B cell (primary cell): ENCODE data around the gene EPM2A. TPM values are rescaled to one million over a fixed set of nuclear protein-coding genes. Genes with fewer than 3 reads are reported as not detected.

Experiments
- ATAC-seq: fragments of 200-7000 bp; cut with Tn5 transposase; one replicate; pipeline ENCODE4 v1.10.0; 2021; ENCODE audit warnings: low read depth, mild to moderate bottlenecking, moderate number of reproducible peaks, moderate library complexity
- CTCF ChIA-PET: fragments of 350-600 bp; sonication (Branson Sonifier 250); formaldehyde crosslinking; loops from one replicate; lab custom pipeline; 2021; ENCODE audit warnings: antibody characterized with exemption, inconsistent platforms; lab: Charles Lee
- POLR2A ChIA-PET: fragments of 350-600 bp; sonication (Branson Sonifier 250); formaldehyde crosslinking; loops from one replicate; lab custom pipeline; 2021; ENCODE audit warnings: antibody characterized with exemption; lab: Charles Lee
- DNase-seq: peaks from one replicate; pipeline ENCODE4 v3.0.0; 2013
- H2AFZ ChIP-seq: 2 replicates; pipeline ENCODE4 v1.6.1; 2012; ENCODE audit warnings: mild to moderate bottlenecking, low read depth, low read length; ENCODE audit not compliant: insufficient read depth, poor library complexity, severe bottlenecking
- H3K27ac ChIP-seq, 2 donors: 1 replicate in 1 of 2; 2 replicates in 1 of 2; pipeline ENCODE4 v1.5.1; 2012 to 2013; ENCODE audit warnings: low read length in 2 of 2, mild to moderate bottlenecking in 2 of 2, moderate library complexity in 1 of 2
- H3K27me3 ChIP-seq, 4 experiments: fragments of 200-600 bp in 1 of 4; sonication (generic) in 1 of 4; replicated peaks in 1 of 4; 1 replicate in 2 of 4; 2 replicates in 2 of 4; pipeline versions ENCODE4 v1.6.1 to v1.7.0; 2013 to 2016; ENCODE audit warnings: low read length in 3 of 4, mild to moderate bottlenecking in 2 of 4, mixed read lengths in 1 of 4, moderate library complexity in 1 of 4; ENCODE audit not compliant: insufficient read depth in 4 of 4, control insufficient read depth in 3 of 4; ENCODE audit errors: control extremely low read depth in 1 of 4
- H3K36me3 ChIP-seq, 2 experiments: replicated peaks in 1 of 2; 1 replicate in 1 of 2; 2 replicates in 1 of 2; pipeline versions ENCODE4 v1.6.1 to v1.7.1; 2013; ENCODE audit warnings: low read length in 1 of 2; ENCODE audit not compliant: insufficient read depth in 2 of 2, control insufficient read depth in 1 of 2; ENCODE audit errors: control extremely low read depth in 1 of 2, extremely low read depth in 1 of 2
- H3K4me1 ChIP-seq, 2 donors: fragments of 200-600 bp in 1 of 2; sonication (generic) in 1 of 2; 1 replicate in 1 of 2; 2 replicates in 1 of 2; pipeline versions ENCODE4 v1.5.1 to v1.6.1; 2013 to 2017; ENCODE audit warnings: low read length in 2 of 2; ENCODE audit not compliant: control insufficient read depth in 2 of 2, insufficient read depth in 2 of 2
- H3K4me2 ChIP-seq: replicated peaks from 2 replicates; pipeline ENCODE3; 2012; ENCODE audit warnings: mild to moderate bottlenecking, low read depth, low read length; ENCODE audit not compliant: poor library complexity, severe bottlenecking
- H3K4me3 ChIP-seq, 5 experiments: fragments of 200-600 bp in 1 of 5; sonication (generic) in 1 of 5; 1 replicate in 3 of 5; 2 replicates in 2 of 5; pipeline versions ENCODE4 v1.5.1 to v1.7.0; 2011 to 2016; ENCODE audit warnings: low read length in 4 of 5, mild to moderate bottlenecking in 4 of 5, low read depth in 2 of 5, control low read depth in 1 of 5, moderate library complexity in 1 of 5; ENCODE audit not compliant: insufficient read depth in 1 of 5; ENCODE audit errors: control extremely low read depth in 1 of 5, extremely low read depth in 1 of 5
- H3K79me2 ChIP-seq: fragments of 200-600 bp; sonication (generic); one replicate; pipeline ENCODE4 v1.6.0; 2016; ENCODE audit warnings: low read length; ENCODE audit not compliant: control insufficient read depth, insufficient read depth
- H3K9ac ChIP-seq: fragments of 200-600 bp; sonication (generic); 2 replicates; pipeline ENCODE4 v1.6.1; 2017; ENCODE audit warnings: mild to moderate bottlenecking, low read length, moderate library complexity
- H3K9me3 ChIP-seq, 3 donors: one replicate each; pipeline versions ENCODE4 v1.6.1 to v1.7.1; 2013; ENCODE audit warnings: low read length in 2 of 3; ENCODE audit not compliant: control insufficient read depth in 2 of 3, insufficient read depth in 1 of 3; ENCODE audit errors: control extremely low read depth in 1 of 3
- H4K20me1 ChIP-seq: 2 replicates; pipeline ENCODE4 v1.6.0; 2012; ENCODE audit warnings: mild to moderate bottlenecking, low read length; ENCODE audit not compliant: insufficient read depth, control insufficient read depth, poor library complexity, severe bottlenecking
- H3K27ac Mint-ChIP-seq: one replicate; pipeline ENCODE4 v1.8.0; 2021; ENCODE audit warnings: mixed read lengths
- H3K27me3 Mint-ChIP-seq: one replicate; pipeline ENCODE4 v1.8.0; 2021; ENCODE audit warnings: mixed read lengths
- H3K4me1 Mint-ChIP-seq: one replicate; pipeline ENCODE4 v1.8.0; 2021; ENCODE audit warnings: mixed read lengths
- H3K4me3 Mint-ChIP-seq: one replicate; pipeline ENCODE4 v1.8.0; 2021; ENCODE audit warnings: mixed read lengths
- H3K9me3 Mint-ChIP-seq: one replicate; pipeline ENCODE4 v1.8.0; 2022; ENCODE audit warnings: mixed read lengths; ENCODE audit not compliant: insufficient read depth
- CTCF ChIP-seq: fragments of 200-600 bp; IDR thresholded peaks from one replicate; pipeline ENCODE4 v1.8.0; 2022; ENCODE audit warnings: antibody characterized with exemption, mild to moderate bottlenecking
- EZH2 ChIP-seq: IDR thresholded peaks from 2 replicates; pipeline ENCODE4 v1.6.1; 2012; ENCODE audit warnings: borderline replicate concordance, low read depth, mild to moderate bottlenecking, moderate library complexity, low read length; ENCODE audit not compliant: insufficient read depth, poor library complexity, severe bottlenecking
- WGBS: methylation state at CpG from one replicate; pipeline ENCODE4 v1.1.5; 2013; ENCODE audit warnings: missing lambda C conversion rate; ENCODE audit not compliant: insufficient coverage; 5-methylcytosine and 5-hydroxymethylcytosine counted together
- intact Hi-C: fragments of 100-400 bp; cut with micrococcal nuclease; formaldehyde crosslinking; loops from one replicate; pipeline ENCODE4 v1.10.0; 2022
- polyA plus RNA-seq: library from polyadenylated mRNA; depleted of rRNA; stranded (reverse); fragments of >200 nt; gene quantifications from 2 replicates; pipeline ENCODE4 v1.2.3, GENCODE V29; 2012
- total RNA-seq, 2 donors: library from RNA; stranded (reverse); fragments of 120-200 nt in 1 of 2; gene quantifications; 1 replicate in 1 of 2; 2 replicates in 1 of 2; pipeline versions ENCODE4 v1.2.3 to v1.2.4, GENCODE V29; 2013 to 2022

The EPM2A gene
- total and polyA plus RNA-seq, 2 donors (not counting 1 experiment from before 2014, with no cell fraction given) = 6.2 to 17.0 TPM

- 100% methylated on average over 2 of the region's 6 CpGs for WGBS
- CTCF ChIA-PET = interaction anchor here (1.7 kb wide), 1 partner anchor 12 kb away, joined by 3 read pairs; no protein-coding TSS in a partner anchor
- POLR2A ChIA-PET = no interaction called here
- H3K27ac ChIP-seq = no peak overlapping the region
- H3K36me3 ChIP-seq = no peaks in the 10 kb centered on the region
- Mint-ChIP-seq H3K4me1 (no peaks in the 10 kb centered on the region), H3K27ac (no peak overlapping the region), H3K27me3 (no peaks in the 10 kb centered on the region), H3K9me3 (no peaks in the 10 kb centered on the region), H3K4me3 (no peak overlapping the region)
- no peak for TF ChIP-seq CTCF
- no peak for TF ChIP-seq EZH2
- no peaks in the 10 kb centered on the region for H4K20me1 ChIP-seq
- no peak for DNase-seq
- no peaks in the 10 kb centered on the region for H3K79me2 ChIP-seq
- no peak overlapping the region for H3K4me2 ChIP-seq
- no peak overlapping the region for H3K4me3 ChIP-seq
- H3K9me3 ChIP-seq = no peaks in the 10 kb centered on the region
- no peak overlapping the region for H2AFZ ChIP-seq
- H3K9ac ChIP-seq = no peak overlapping the region
- intact Hi-C loops = no loop called here
- no peak for ATAC-seq
- no peaks in the 10 kb centered on the region for H3K4me1 ChIP-seq
- no peaks in the 10 kb centered on the region for H3K27me3 ChIP-seq
These were observed 74.6 kb downstream of the EPM2A start for GRCh38 chr6:145660676-145661075.

- no peak for ATAC-seq
- Mint-ChIP-seq H3K4me3 (no peak overlapping the region), H3K4me1 (no peaks in the 10 kb centered on the region), H3K9me3 (no peaks in the 10 kb centered on the region), H3K27ac (no peak overlapping the region), H3K27me3 (no peaks in the 10 kb centered on the region)
- no peaks in the 10 kb centered on the region for H3K79me2 ChIP-seq
- H3K4me3 ChIP-seq = no peak overlapping the region
- no peaks in the 10 kb centered on the region for H3K27me3 ChIP-seq
- no peaks in the 10 kb centered on the region for H4K20me1 ChIP-seq
- H3K9ac ChIP-seq = no peak overlapping the region
- WGBS = no CpG with 5 or more reads among the region's 1 CpG
- TF ChIP-seq CTCF (no peak), EZH2 (no peak)
- no peaks in the 10 kb centered on the region for H3K9me3 ChIP-seq
- no peaks in the 10 kb centered on the region for H3K4me1 ChIP-seq
- POLR2A ChIA-PET = no interaction called here
- CTCF ChIA-PET = interaction anchor here (1.6 kb wide), 1 partner anchor 20 kb away, joined by 9 read pairs; no protein-coding TSS in a partner anchor
- no peak overlapping the region for H3K4me2 ChIP-seq
- no peak overlapping the region for H3K27ac ChIP-seq
- H3K36me3 ChIP-seq = no peaks in the 10 kb centered on the region
- no peak for DNase-seq
- no peak overlapping the region for H2AFZ ChIP-seq
- intact Hi-C loops = no loop called here
These were observed 79.2 kb downstream of the EPM2A start for GRCh38 chr6:145656128-145656527.
